OCI-LY3 (cell line): ENCODE results near the gene GDF15.

Source experiments
- H2AFZ ChIP-seq: fragments of 200-600, 300-600 bp; shearing (Covaris generic); 2 replicates; pipeline ENCODE4 v1.6.0; 2014; ENCODE audit warnings: antibody characterized with exemption, low read depth, low read length
- H3K27ac ChIP-seq: fragments of 200-600, 300-600 bp; sonication (generic); 2 replicates; pipeline ENCODE4 v1.5.1; 2014; ENCODE audit warnings: mild to moderate bottlenecking, low read length, moderate library complexity, mixed read lengths
- H3K27me3 ChIP-seq: fragments of 200-600, 300-600 bp; sonication (generic); 2 replicates; pipeline ENCODE4 v1.6.1; 2014; ENCODE audit warnings: low read depth, low read length, mixed read lengths
- H3K36me3 ChIP-seq: fragments of 200-600, 300-600 bp; sonication (generic); replicated peaks from 2 replicates; pipeline ENCODE3; 2014; ENCODE audit warnings: low read depth, low read length, mixed read lengths
- H3K4me1 ChIP-seq: fragments of 300-600, 200-600 bp; sonication (generic); 2 replicates; pipeline ENCODE4 v1.6.1; 2014; ENCODE audit warnings: low read length, mixed read lengths
- H3K4me2 ChIP-seq: fragments of 200-600, 300-600 bp; sonication (generic); 2 replicates; pipeline ENCODE4 v1.6.1; 2014; ENCODE audit warnings: low read length, mixed read lengths
- H3K4me3 ChIP-seq: fragments of 300-600, 200-600 bp; sonication (generic); 2 replicates; pipeline ENCODE4 v1.5.1; 2014; ENCODE audit warnings: antibody characterized with exemption, mild to moderate bottlenecking, low read length, moderate library complexity
- H3K79me2 ChIP-seq: fragments of 300-600, 200-600 bp; shearing (Covaris generic); 2 replicates; pipeline ENCODE4 v1.6.1; 2014; ENCODE audit warnings: mild to moderate bottlenecking, low read length, mixed read lengths
- H3K9ac ChIP-seq: fragments of 300-600, 200-600 bp; shearing (Covaris generic); 2 replicates; pipeline ENCODE4 v1.6.0; 2014; ENCODE audit warnings: mild to moderate bottlenecking, low read length, moderate library complexity
- H3K9me3 ChIP-seq: fragments of 200-600, 300-600 bp; shearing (Covaris generic); 2 replicates; pipeline ENCODE4 v1.6.1; 2014; ENCODE audit warnings: low read length, mixed read lengths; ENCODE audit not compliant: insufficient read depth
- H4K20me1 ChIP-seq: fragments of 200-600, 300-600 bp; sonication (generic); 2 replicates; pipeline ENCODE4 v1.6.1; 2016; ENCODE audit warnings: low read length, mixed read lengths; ENCODE audit not compliant: insufficient read depth
- EZH2phosphoT487 ChIP-seq: fragments of 200-600 bp; shearing (Covaris generic); IDR thresholded peaks from 2 replicates; pipeline ENCODE4 v1.6.1; 2018; ENCODE audit warnings: antibody characterized with exemption, mixed run types, low read depth
- TF ChIP-seq, protein P1 (sequence below): fragments of 200-600, 300-600 bp; sonication (generic); IDR thresholded peaks from 2 replicates; pipeline ENCODE4 v1.5.1; 2014; ENCODE audit warnings: antibody characterized with exemption, low read length, low read depth

Gene GDF15

DNA sequence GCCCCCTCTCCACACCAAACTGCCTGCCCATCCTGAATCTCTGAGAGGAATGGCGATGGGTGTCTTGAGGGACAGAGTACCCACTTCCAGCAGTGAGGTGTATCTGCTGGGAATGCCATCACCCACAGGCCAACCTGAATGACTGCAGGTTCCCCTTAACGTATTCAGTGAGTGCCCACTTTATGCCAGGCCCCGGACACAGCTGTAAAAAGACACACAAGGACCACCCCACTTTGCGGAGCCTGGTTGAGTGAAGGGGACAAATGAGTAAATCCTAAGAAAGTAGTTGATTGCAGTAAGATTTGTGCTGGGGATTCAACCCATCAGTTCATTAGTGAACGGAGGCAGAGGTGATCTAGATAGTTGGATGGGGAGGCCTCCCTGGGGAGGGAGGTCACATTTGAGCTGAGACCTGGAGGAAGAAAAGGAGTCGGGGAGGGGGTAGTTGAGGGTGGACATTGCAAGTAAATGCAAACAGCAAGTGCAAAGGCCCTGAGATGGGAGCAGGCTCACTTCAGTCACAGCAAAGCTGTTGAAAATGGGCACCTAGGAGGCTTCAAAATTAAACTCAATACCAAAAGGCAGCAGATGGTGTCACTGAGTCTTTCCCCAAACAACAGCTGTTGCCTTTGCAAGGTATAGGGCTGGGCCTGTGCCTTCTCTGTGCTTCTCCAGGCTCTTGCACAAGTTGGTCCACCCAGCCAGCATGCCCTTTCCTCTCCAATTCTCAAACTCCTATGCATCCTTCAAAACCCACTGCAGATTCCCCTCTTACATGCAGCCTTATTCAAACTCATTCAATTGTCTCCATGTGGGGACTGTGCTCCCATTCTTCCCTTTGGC, 4.3 kb downstream of the GDF15 start:
- H3K9ac ChIP-seq: no peak overlapping the region
- peaks cover 4% of the 10 kb centered on the region for H3K36me3 ChIP-seq
- H3K4me1 ChIP-seq: peaks cover 15% of the 10 kb centered on the region
- H3K9me3 ChIP-seq: no peaks in the 10 kb centered on the region
- H4K20me1 ChIP-seq: no peaks in the 10 kb centered on the region
- no peak overlapping the region for H3K4me3 ChIP-seq
- H3K27ac ChIP-seq: no peak overlapping the region
- H2AFZ ChIP-seq: no peak overlapping the region
- no peaks in the 10 kb centered on the region for H3K79me2 ChIP-seq
- TF ChIP-seq, protein P1, sequence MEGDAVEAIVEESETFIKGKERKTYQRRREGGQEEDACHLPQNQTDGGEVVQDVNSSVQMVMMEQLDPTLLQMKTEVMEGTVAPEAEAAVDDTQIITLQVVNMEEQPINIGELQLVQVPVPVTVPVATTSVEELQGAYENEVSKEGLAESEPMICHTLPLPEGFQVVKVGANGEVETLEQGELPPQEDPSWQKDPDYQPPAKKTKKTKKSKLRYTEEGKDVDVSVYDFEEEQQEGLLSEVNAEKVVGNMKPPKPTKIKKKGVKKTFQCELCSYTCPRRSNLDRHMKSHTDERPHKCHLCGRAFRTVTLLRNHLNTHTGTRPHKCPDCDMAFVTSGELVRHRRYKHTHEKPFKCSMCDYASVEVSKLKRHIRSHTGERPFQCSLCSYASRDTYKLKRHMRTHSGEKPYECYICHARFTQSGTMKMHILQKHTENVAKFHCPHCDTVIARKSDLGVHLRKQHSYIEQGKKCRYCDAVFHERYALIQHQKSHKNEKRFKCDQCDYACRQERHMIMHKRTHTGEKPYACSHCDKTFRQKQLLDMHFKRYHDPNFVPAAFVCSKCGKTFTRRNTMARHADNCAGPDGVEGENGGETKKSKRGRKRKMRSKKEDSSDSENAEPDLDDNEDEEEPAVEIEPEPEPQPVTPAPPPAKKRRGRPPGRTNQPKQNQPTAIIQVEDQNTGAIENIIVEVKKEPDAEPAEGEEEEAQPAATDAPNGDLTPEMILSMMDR: no peak
- TF ChIP-seq EZH2phosphoT487: no peak
- H3K4me2 ChIP-seq: no peak overlapping the region
- peaks cover 22% of the 10 kb centered on the region for H3K27me3 ChIP-seq

DNA sequence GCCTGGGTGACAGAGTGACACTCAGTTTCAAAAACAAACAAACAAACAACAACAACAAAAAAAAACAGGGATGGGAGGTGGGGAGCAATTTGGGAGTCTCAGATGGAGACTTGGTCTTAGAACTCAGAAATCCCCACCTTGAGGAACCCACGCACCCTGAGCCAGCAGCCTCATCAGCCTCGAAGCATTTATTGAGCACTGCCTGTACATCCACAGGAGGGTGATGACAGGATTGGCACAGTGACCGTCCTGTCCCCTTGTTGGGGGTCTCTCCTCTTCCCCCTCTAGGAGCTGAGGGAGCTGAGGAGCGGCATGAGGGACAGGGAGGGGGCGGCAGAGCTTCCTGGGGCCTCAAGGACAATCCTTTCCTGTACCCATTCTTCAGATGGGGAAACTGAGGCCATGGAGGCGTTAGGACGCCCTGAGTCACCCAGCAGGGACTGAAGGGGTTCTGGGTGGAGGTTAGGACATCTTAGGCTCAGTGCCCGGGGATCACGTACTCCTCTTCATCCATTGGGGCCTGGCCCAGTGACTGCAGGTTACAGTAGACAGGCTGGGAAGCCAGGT, 5.6 kb downstream of the GDF15 start:
- H3K9me3 ChIP-seq: no peaks in the 10 kb centered on the region
- peaks cover 4% of the 10 kb centered on the region for H3K36me3 ChIP-seq
- peaks cover 13% of the 10 kb centered on the region for H3K27me3 ChIP-seq
- H3K4me3 ChIP-seq: no peak overlapping the region
- no peaks in the 10 kb centered on the region for H4K20me1 ChIP-seq
- H2AFZ ChIP-seq: no peak overlapping the region
- H3K4me1 ChIP-seq: peaks cover 11% of the 10 kb centered on the region
- no peak overlapping the region for H3K4me2 ChIP-seq
- H3K79me2 ChIP-seq: no peaks in the 10 kb centered on the region
- H3K9ac ChIP-seq: no peak overlapping the region
- no peak overlapping the region for H3K27ac ChIP-seq
- no peak for TF ChIP-seq EZH2phosphoT487
- TF ChIP-seq, protein P1: no peak

DNA sequence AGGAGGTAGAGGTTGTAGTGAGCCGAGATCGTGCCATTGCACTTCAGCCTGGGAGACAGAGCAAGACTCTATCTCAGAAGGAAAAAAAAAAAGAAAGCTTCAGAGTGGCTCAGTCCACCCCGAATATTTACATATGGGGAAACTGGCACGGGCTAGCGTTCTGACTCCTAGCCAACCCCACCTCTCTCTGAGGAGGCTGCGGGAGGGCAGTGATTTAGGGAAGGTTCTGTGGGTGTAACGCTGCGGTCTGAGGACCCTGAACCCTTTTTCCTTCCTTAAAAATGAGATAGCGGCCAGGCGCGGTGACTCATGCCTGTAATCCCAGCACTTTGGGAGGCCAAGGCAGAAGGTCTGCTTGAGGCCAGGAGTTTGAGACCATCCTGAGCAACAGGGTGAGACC, 6.5 kb downstream of the GDF15 start:
- no peaks in the 10 kb centered on the region for H3K79me2 ChIP-seq
- H3K4me3 ChIP-seq: no peak overlapping the region
- H3K36me3 ChIP-seq: peaks cover 4% of the 10 kb centered on the region
- H3K9ac ChIP-seq: no peak overlapping the region
- TF ChIP-seq, protein P1: no peak
- TF ChIP-seq EZH2phosphoT487: no peak
- H2AFZ ChIP-seq: no peak overlapping the region
- H3K9me3 ChIP-seq: no peaks in the 10 kb centered on the region
- peaks cover 19% of the 10 kb centered on the region for H3K4me1 ChIP-seq
- peak overlapping the region; percentile 25 for H3K4me2 ChIP-seq
- peaks cover 5% of the 10 kb centered on the region; the same call in 1 of the 2 replicates for H3K27me3 ChIP-seq
- H3K27ac ChIP-seq: no peak overlapping the region
- no peaks in the 10 kb centered on the region for H4K20me1 ChIP-seq

DNA sequence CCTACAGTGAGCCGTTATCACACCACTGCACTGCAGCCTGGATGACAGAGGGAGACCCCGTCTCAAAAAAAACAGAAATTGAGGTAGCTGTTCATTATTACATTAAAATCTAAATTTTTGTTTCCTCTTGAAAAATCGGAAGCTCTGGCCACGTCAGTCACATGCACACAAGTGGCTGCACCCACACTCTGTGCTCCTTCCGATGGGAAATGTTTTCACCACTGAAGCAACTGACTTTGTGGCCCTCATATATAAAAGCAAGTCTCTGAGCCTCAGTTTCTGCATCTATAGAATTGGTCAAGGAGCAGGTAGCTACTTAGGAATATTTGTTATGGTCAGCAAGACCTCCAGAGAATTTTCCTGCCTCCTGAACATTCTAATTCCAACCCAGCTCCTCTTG, 7.0 kb downstream of the GDF15 start:
- Histone ChIP-seq H3K9ac (no peak overlapping the region), H3K9me3 (no peaks in the 10 kb centered on the region), H3K36me3 (peaks cover 4% of the 10 kb centered on the region), H4K20me1 (no peaks in the 10 kb centered on the region), H3K4me2 (peak overlapping the region; percentile 25), H3K27ac (no peak overlapping the region), H2AFZ (no peak overlapping the region), H3K27me3 (peaks cover 4% of the 10 kb centered on the region; the same call in 1 of the 2 replicates), H3K79me2 (no peaks in the 10 kb centered on the region), H3K4me3 (no peak overlapping the region), H3K4me1 (peaks cover 23% of the 10 kb centered on the region)
- TF ChIP-seq EZH2phosphoT487: no peak
- TF ChIP-seq, protein P1: no peak
